Fibroblast of villous mesenchyme (primary cell): ENCODE results near the gene GP9. TPM values are rescaled to one million over a fixed set of nuclear protein-coding genes. Genes with fewer than 3 reads are reported as not detected.

ENCODE experiments used
- DNase-seq: peaks from one replicate; pipeline ENCODE4 v3.0.0-alpha.2; 2010; ENCODE audit warnings: low read depth
- H3K4me3 ChIP-seq: 2 replicates; pipeline ENCODE4 v1.5.1; 2011; ENCODE audit warnings: low read depth, mild to moderate bottlenecking, low read length
- total RNA-seq: library from RNA; depleted of rRNA; stranded (reverse); fragments of >200 nt; gene quantifications from 2 replicates; pipeline ENCODE4 v1.2.3, GENCODE V29; 2012
- TF ChIP-seq, protein P1 (sequence below): IDR thresholded peaks from 2 replicates; pipeline ENCODE4 v1.5.1; 2012; ENCODE audit warnings: low read depth, mild to moderate bottlenecking, low read length; ENCODE audit not compliant: insufficient read depth

The GP9 gene
- not detected in 2 replicates for total RNA-seq

GRCh38 chr3:129060276-129061022, at the start of gene GP9:
GP9 (plus strand) TSS chr3:129060779; CDS start chr3:129061740, 961 bp downstream.
- TF ChIP-seq, protein P1, sequence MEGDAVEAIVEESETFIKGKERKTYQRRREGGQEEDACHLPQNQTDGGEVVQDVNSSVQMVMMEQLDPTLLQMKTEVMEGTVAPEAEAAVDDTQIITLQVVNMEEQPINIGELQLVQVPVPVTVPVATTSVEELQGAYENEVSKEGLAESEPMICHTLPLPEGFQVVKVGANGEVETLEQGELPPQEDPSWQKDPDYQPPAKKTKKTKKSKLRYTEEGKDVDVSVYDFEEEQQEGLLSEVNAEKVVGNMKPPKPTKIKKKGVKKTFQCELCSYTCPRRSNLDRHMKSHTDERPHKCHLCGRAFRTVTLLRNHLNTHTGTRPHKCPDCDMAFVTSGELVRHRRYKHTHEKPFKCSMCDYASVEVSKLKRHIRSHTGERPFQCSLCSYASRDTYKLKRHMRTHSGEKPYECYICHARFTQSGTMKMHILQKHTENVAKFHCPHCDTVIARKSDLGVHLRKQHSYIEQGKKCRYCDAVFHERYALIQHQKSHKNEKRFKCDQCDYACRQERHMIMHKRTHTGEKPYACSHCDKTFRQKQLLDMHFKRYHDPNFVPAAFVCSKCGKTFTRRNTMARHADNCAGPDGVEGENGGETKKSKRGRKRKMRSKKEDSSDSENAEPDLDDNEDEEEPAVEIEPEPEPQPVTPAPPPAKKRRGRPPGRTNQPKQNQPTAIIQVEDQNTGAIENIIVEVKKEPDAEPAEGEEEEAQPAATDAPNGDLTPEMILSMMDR: no peak
- no peak for DNase-seq
- no peak within 1 kb of the TSS for H3K4me3 ChIP-seq

DNA sequence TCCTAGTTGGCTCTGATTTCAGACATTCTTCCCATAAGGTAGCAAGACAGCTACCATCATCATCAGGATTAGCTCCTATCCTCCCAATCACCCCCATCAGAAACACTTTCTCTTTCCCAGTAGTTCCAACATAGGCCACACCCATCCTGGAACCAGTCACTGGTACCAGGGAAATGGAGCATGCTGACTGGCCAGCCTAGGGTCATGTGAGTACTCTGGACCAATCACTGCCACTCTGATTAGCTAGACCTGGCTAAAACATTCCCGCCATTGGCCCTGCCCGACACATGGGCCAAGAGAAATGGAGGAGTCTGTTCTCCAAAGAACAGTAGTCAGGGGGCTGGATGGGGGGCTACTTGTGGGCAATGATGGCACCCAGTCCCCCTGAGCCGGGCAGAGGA, 47.1 kb upstream of the GP9 start:
- no peak for DNase-seq
- TF ChIP-seq, protein P1: no peak
- H3K4me3 ChIP-seq: no peak overlapping the region

DNA sequence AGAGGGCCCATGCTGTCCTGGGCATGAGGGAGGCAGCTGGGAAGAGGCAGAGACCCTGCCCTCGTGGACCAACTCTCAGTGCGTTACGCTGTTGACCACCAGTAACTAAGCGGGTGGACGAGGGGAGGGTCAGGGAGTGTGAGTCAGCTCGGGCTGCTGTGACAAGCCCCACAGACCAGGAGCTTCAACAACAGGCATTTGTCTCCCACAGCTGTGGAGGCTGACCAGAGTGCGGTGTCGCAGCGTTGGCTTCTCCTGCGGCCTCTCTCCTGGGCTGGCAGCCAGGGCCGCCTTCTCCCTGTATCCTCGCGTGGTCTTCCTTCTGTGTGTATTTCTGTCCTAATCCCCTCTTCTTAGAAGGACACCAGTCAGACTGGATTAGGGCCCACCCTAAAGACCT, 46.4 kb upstream of the GP9 start:
- no peak overlapping the region for H3K4me3 ChIP-seq
- TF ChIP-seq, protein P1: no peak
- no peak for DNase-seq

GRCh38 chr3:129014793-129015345, 45.7 kb upstream of the GP9 start:
- no peak for DNase-seq
- no peak overlapping the region for H3K4me3 ChIP-seq
- TF ChIP-seq, protein P1: no peak

GRCh38 chr3:129015388-129016105, 45.0 kb upstream of the GP9 start:
- DNase-seq: no peak
- TF ChIP-seq, protein P1: no peak
- no peak overlapping the region for H3K4me3 ChIP-seq

DNA sequence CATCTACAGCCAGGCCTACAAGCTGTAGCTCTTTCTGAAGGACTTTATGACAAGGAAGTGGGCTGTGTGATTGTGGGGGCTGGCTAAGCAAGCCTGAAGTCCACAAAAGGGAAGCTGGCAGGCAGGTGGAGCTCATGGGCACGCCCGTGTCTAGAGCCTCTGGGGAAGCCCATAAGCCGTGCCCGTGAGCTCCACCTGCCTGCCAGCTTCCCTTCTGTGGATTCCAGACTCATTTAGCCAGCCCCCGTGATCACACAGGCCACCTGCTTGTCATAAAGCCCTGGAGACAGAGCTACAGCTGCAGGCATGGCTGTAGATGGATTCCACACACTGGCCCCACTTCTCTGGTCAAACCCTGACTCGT, 44.2 kb upstream of the GP9 start:
- no peak overlapping the region for H3K4me3 ChIP-seq
- no peak for DNase-seq
- TF ChIP-seq, protein P1: no peak
